OCI-LY1 (cell line): Measurements from ENCODE around the gene SMIM29.
A peak's percentile ranks its signal among the peaks of the same experiment; 100 is the strongest.

ENCODE experiments used
- H2AFZ ChIP-seq: fragments of 200-600 bp; sonication (generic), shearing (Covaris generic); 2 replicates; pipeline ENCODE4 v1.6.0; 2014; ENCODE audit warnings: antibody characterized with exemption, mild to moderate bottlenecking, low read length
- H3F3A ChIP-seq: fragments of 200-600 bp; sonication (generic), shearing (Covaris generic); 2 replicates; pipeline ENCODE4 v1.6.0; 2014; ENCODE audit warnings: mild to moderate bottlenecking, antibody characterized with exemption, low read length, moderate library complexity; ENCODE audit not compliant: insufficient read depth
- H3K27ac ChIP-seq: fragments of 200-600 bp; sonication (generic); 2 replicates; pipeline ENCODE4 v1.5.1; 2014; ENCODE audit warnings: low read length, mixed run types, mild to moderate bottlenecking, low read depth; ENCODE audit not compliant: poor library complexity, severe bottlenecking
- H3K27me3 ChIP-seq: fragments of 200-600 bp; sonication (generic); 2 replicates; pipeline ENCODE4 v1.6.0; 2014; ENCODE audit warnings: antibody characterized with exemption, mild to moderate bottlenecking, low read length, moderate library complexity; ENCODE audit not compliant: insufficient read depth
- H3K36me3 ChIP-seq: fragments of 200-600 bp; sonication (generic); 2 replicates; pipeline ENCODE4 v1.6.1; 2014; ENCODE audit warnings: mild to moderate bottlenecking, antibody characterized with exemption, low read length, moderate library complexity, mixed read lengths; ENCODE audit not compliant: insufficient read depth
- H3K4me1 ChIP-seq: fragments of 200-600 bp; sonication (generic); 2 replicates; pipeline ENCODE4 v1.5.1; 2014; ENCODE audit warnings: mild to moderate bottlenecking, low read length, moderate library complexity; ENCODE audit not compliant: insufficient read depth, severe bottlenecking
- H3K4me2 ChIP-seq: fragments of 200-600 bp; sonication (generic), shearing (Covaris generic); 2 replicates; pipeline ENCODE4 v1.6.1; 2014; ENCODE audit warnings: low read length
- H3K4me3 ChIP-seq: fragments of 200-600 bp; sonication (generic); 2 replicates; pipeline ENCODE4 v1.5.1; 2014; ENCODE audit warnings: low read length, low read depth, mild to moderate bottlenecking, mixed read lengths; ENCODE audit not compliant: poor library complexity, severe bottlenecking
- H3K79me2 ChIP-seq: fragments of 200-600 bp; shearing (Covaris generic); 2 replicates; pipeline ENCODE4 v1.6.1; 2016; ENCODE audit warnings: mixed run types, low read length, mixed read lengths; ENCODE audit not compliant: insufficient read depth
- H3K9ac ChIP-seq: fragments of 200-600 bp; sonication (generic), shearing (Covaris generic); 2 replicates; pipeline ENCODE4 v1.6.1; 2014; ENCODE audit warnings: mild to moderate bottlenecking, low read length, mixed read lengths
- H3K9me2 ChIP-seq: fragments of 200-600 bp; sonication (generic), shearing (Covaris generic); 2 replicates; pipeline ENCODE4 v1.6.1; 2014; ENCODE audit warnings: low read depth, mild to moderate bottlenecking, low read length, mixed read lengths
- H3K9me3 ChIP-seq: fragments of 200-600 bp; shearing (Covaris generic); 2 replicates; pipeline ENCODE4 v1.6.1; 2014; ENCODE audit warnings: low read length, mixed read lengths
- H4K20me1 ChIP-seq: fragments of 200-600 bp; sonication (generic), shearing (Covaris generic); 2 replicates; pipeline ENCODE4 v1.6.0; 2016; ENCODE audit warnings: mild to moderate bottlenecking, low read length; ENCODE audit not compliant: insufficient read depth
- CTCF ChIP-seq: fragments of 200-600 bp; sonication (generic), shearing (Covaris generic); IDR thresholded peaks from 2 replicates; pipeline ENCODE4 v1.5.1; 2017; ENCODE audit warnings: mild to moderate bottlenecking, antibody characterized with exemption, low read length, moderate library complexity, mixed read lengths
- EZH2 ChIP-seq: fragments of 200-600 bp; sonication (generic), shearing (Covaris generic); IDR thresholded peaks from 2 replicates; pipeline ENCODE4 v1.8.0; 2017; ENCODE audit warnings: borderline replicate concordance, mixed run types, mild to moderate bottlenecking, antibody characterized with exemption, low read length, moderate library complexity, mixed read lengths

SMIM29 gene

DNA sequence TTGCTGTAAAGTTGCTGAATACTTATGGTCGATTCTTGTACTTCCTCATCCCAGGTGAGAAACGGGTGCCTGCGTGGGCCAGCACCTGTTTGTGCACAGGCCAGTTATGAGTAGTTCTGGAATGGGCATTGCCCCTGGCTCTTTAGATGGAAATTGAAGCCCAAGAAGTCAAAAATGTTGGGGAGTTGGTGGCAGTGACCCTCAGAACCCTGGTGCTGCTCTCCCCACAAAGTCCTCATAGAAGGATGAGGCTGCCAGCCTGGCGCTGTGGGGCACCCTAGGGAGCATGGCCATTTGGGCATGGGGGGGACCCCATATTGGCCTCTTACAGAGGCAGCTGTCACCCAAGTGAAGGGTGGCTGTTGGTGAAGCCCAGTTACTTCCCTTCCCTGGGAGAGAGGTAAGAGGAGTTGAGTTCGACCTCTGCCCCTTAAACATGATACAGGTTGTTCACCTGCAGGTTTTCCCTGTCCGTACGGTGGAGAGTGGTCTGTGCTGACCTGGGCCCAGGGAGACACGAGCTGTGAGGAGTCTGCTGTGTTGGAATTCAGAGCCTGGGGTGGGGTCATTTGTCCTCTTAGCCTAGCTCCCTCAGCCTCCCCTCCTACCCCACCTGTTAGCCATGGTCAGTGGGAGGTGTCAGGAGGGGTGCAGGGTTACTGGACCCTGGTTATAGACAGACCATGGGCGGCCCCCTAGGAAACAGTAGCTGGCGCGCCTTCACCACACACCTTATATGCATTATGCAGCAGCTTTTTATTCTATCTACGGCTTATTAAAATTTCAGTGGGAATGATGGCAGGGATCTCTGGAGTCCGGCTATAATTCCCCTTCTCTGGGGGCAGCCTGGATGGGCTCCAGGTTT lies 7.2 kb downstream of the SMIM29 start:
- Histone ChIP-seq H3K27ac (no peak overlapping the region), H3K9me3 (no peaks in the 10 kb centered on the region), H2AFZ (no peak overlapping the region), H3K79me2 (peaks cover 32% of the 10 kb centered on the region), H3K4me2 (no peak overlapping the region), H3K4me1 (peaks cover 25% of the 10 kb centered on the region), H3K4me3 (no peak overlapping the region), H3K9ac (no peak overlapping the region), H4K20me1 (no peaks in the 10 kb centered on the region), H3K9me2 (no peaks in the 10 kb centered on the region), H3K36me3 (peaks cover 74% of the 10 kb centered on the region), H3K27me3 (no peaks in the 10 kb centered on the region), H3F3A (peaks cover 10% of the 10 kb centered on the region; the same call in 1 of the 2 replicates)
- TF ChIP-seq EZH2 (no peak), CTCF (no peak)

GRCh38 chr6:34240329-34241248 lies 8.2 kb downstream of the SMIM29 start:
- peaks cover 10% of the 10 kb centered on the region; the same call in 1 of the 2 replicates for H3F3A ChIP-seq
- H3K9me3 ChIP-seq, result no peaks in the 10 kb centered on the region
- H3K4me1 ChIP-seq, result peaks cover 33% of the 10 kb centered on the region
- TF ChIP-seq EZH2 (no peak), CTCF (no peak)
- H3K4me3 ChIP-seq, result peak overlapping the region; percentile 75
- no peak overlapping the region for H2AFZ ChIP-seq
- H3K9me2 ChIP-seq, result no peaks in the 10 kb centered on the region
- no peaks in the 10 kb centered on the region for H3K27me3 ChIP-seq
- peaks cover 32% of the 10 kb centered on the region for H3K79me2 ChIP-seq
- peak overlapping the region; percentile 93; the same call in 1 of the 2 replicates for H3K9ac ChIP-seq
- H3K36me3 ChIP-seq, result peaks cover 74% of the 10 kb centered on the region
- H3K4me2 ChIP-seq, result peak overlapping the region; percentile 80
- H3K27ac ChIP-seq, result peak overlapping the region; percentile 84
- no peaks in the 10 kb centered on the region for H4K20me1 ChIP-seq

DNA sequence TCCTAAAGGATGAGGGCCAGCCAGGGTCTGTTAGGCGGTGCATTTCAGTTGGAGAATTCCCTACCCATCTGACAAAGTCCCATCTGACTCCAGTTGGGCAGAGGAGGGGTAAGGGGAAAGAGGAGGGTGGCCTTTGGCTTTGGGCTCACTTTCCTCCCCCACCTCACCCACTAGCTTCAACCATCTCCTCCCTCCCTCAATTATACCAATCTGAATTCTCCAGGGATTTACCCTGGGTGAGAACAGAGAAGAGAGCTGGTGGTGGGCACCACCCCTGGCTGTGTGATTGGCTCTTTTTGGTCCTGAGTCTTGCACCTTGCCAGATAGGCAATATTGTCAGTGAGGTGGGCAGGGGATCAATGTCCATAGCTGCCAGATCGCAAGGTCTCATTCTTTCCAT lies 8.9 kb downstream of the SMIM29 start:
- Histone ChIP-seq H3K27me3 (no peaks in the 10 kb centered on the region), H4K20me1 (no peaks in the 10 kb centered on the region), H3K9ac (peak overlapping the region; percentile 93), H3K4me3 (peak overlapping the region; percentile 75), H3K4me2 (peak overlapping the region; percentile 80), H3K9me3 (no peaks in the 10 kb centered on the region), H2AFZ (no peak overlapping the region), H3F3A (peaks cover 10% of the 10 kb centered on the region; the same call in 1 of the 2 replicates), H3K27ac (peak overlapping the region; percentile 84), H3K36me3 (peaks cover 74% of the 10 kb centered on the region), H3K9me2 (no peaks in the 10 kb centered on the region), H3K4me1 (peaks cover 38% of the 10 kb centered on the region), H3K79me2 (peaks cover 32% of the 10 kb centered on the region)
- TF ChIP-seq EZH2 (no peak), CTCF (no peak)
